ENCODE measurements around the gene FAM3B. TPM values are rescaled to one million over a fixed set of nuclear protein-coding genes. Genes with fewer than 3 reads are reported as not detected.

The FAM3B gene
- total and polyA plus RNA-seq, 2 donors from 2014 or later: 19.4 to 44.4 TPM

- no peaks in the 10 kb centered on the region for H3K4me1 ChIP-seq (ENCODE audit: control insufficient read depth in 2 of 3, insufficient read depth in 2 of 3, low read depth in 1 of 3, low read length in 3 of 3)
- H3K27ac ChIP-seq (ENCODE audit: low read depth in 2 of 2, low read length in 2 of 2): no peak overlapping the region
- FAIRE-seq (no peak), DNase-seq (peak in 1 of 5 donors; percentile 10)
- peaks cover 0 to 2% (median 0%) of the 10 kb centered on the region in 3 donors for H3K36me3 ChIP-seq (ENCODE audit: control insufficient read depth in 2 of 3, insufficient read depth in 3 of 3, low read length in 3 of 3)
- H3K27me3 ChIP-seq (ENCODE audit: control insufficient read depth, insufficient read depth, low read length): no peaks in the 10 kb centered on the region
- no peak overlapping the region for H3K4me3 ChIP-seq (ENCODE audit: low read length in 3 of 3)
- no peak for TF ChIP-seq CTCF (IDR thresholded peaks at IDR 0.05; ENCODE audit: borderline replicate concordance, extremely low read depth, insufficient read depth)
- H3K9ac ChIP-seq (ENCODE audit: low read length in 3 of 3): no peak overlapping the region
- no peaks in the 10 kb centered on the region for H3K9me3 ChIP-seq (ENCODE audit: control insufficient read depth in 2 of 3, insufficient read depth in 1 of 3, low read length in 3 of 3)
- intact Hi-C loops (cut with DNase I): no loop called here
These were observed 86.2 kb downstream of the FAM3B start for GRCh38 chr21:41402796-41403195.

- no peaks in the 10 kb centered on the region for H3K4me1 ChIP-seq (ENCODE audit: control insufficient read depth in 2 of 3, insufficient read depth in 2 of 3, low read depth in 1 of 3, low read length in 3 of 3)
- H3K4me3 ChIP-seq (ENCODE audit: low read length in 3 of 3): no peak overlapping the region
- DNase-seq: peak in 1 of 5 donors; percentile 28
- TF ChIP-seq CTCF (IDR thresholded peaks at IDR 0.05; ENCODE audit: borderline replicate concordance, extremely low read depth, insufficient read depth): no peak
- H3K27me3 ChIP-seq (ENCODE audit: control insufficient read depth, insufficient read depth, low read length): no peaks in the 10 kb centered on the region
- peaks cover 0 to 2% (median 0%) of the 10 kb centered on the region in 3 donors for H3K36me3 ChIP-seq (ENCODE audit: control insufficient read depth in 2 of 3, insufficient read depth in 3 of 3, low read length in 3 of 3)
- intact Hi-C loops (cut with DNase I): no loop called here
- FAIRE-seq: no peak
- no peak overlapping the region for H3K9ac ChIP-seq (ENCODE audit: low read length in 3 of 3)
- H3K27ac ChIP-seq (ENCODE audit: low read depth in 2 of 2, low read length in 2 of 2): no peak overlapping the region
- H3K9me3 ChIP-seq (ENCODE audit: control insufficient read depth in 2 of 3, insufficient read depth in 1 of 3, low read length in 3 of 3): no peaks in the 10 kb centered on the region
These were observed 86.7 kb downstream of the FAM3B start for GRCh38 chr21:41403331-41403730.

- Histone ChIP-seq H3K27ac (ENCODE audit: low read depth in 2 of 2, low read length in 2 of 2) (no peak overlapping the region), H3K9me3 (ENCODE audit: control insufficient read depth in 2 of 3, insufficient read depth in 1 of 3, low read length in 3 of 3) (no peaks in the 10 kb centered on the region), H3K9ac (ENCODE audit: low read length in 3 of 3) (no peak overlapping the region), H3K36me3 (ENCODE audit: control insufficient read depth in 2 of 3, insufficient read depth in 3 of 3, low read length in 3 of 3) (peaks cover 0 to 3% (median 0%) of the 10 kb centered on the region in 3 donors), H3K4me3 (ENCODE audit: low read length in 3 of 3) (no peak overlapping the region), H3K27me3 (ENCODE audit: control insufficient read depth, insufficient read depth, low read length) (no peaks in the 10 kb centered on the region), H3K4me1 (ENCODE audit: control insufficient read depth in 2 of 3, insufficient read depth in 2 of 3, low read depth in 1 of 3, low read length in 3 of 3) (no peaks in the 10 kb centered on the region)
- peak in 1 of 5 donors; percentile 24 for DNase-seq
- no peak for TF ChIP-seq CTCF (IDR thresholded peaks at IDR 0.05; ENCODE audit: borderline replicate concordance, extremely low read depth, insufficient read depth)
- no peak for FAIRE-seq
- intact Hi-C loops (cut with DNase I): no loop called here
These were observed 87.4 kb downstream of the FAM3B start for GRCh38 chr21:41403966-41404365.

- no peak for TF ChIP-seq CTCF (IDR thresholded peaks at IDR 0.05; ENCODE audit: borderline replicate concordance, extremely low read depth, insufficient read depth)
- intact Hi-C loops (cut with DNase I): no loop called here
- Histone ChIP-seq H3K9me3 (ENCODE audit: control insufficient read depth in 2 of 3, insufficient read depth in 1 of 3, low read length in 3 of 3) (no peaks in the 10 kb centered on the region), H3K27me3 (ENCODE audit: control insufficient read depth, insufficient read depth, low read length) (no peaks in the 10 kb centered on the region), H3K4me1 (ENCODE audit: control insufficient read depth in 2 of 3, insufficient read depth in 2 of 3, low read depth in 1 of 3, low read length in 3 of 3) (no peaks in the 10 kb centered on the region), H3K36me3 (ENCODE audit: control insufficient read depth in 2 of 3, insufficient read depth in 3 of 3, low read length in 3 of 3) (peaks cover 0 to 3% (median 0%) of the 10 kb centered on the region in 3 donors), H3K4me3 (ENCODE audit: low read length in 3 of 3) (no peak overlapping the region), H3K27ac (ENCODE audit: low read depth in 2 of 2, low read length in 2 of 2) (no peak overlapping the region), H3K9ac (ENCODE audit: low read length in 3 of 3) (no peak overlapping the region)
- FAIRE-seq (no peak), DNase-seq (peak in 1 of 5 donors; percentile 18)
These were observed 88.7 kb downstream of the FAM3B start for GRCh38 chr21:41405321-41405720.

All from kidney (tissue), 14 donors.